Measurements from ENCODE around the gene MAMDC4.

GRCh38 chr9:136848393-136849037 is 3.6 kb upstream of the MAMDC4 start:
- TF ChIP-seq CTCF (IDR thresholded peaks at IDR 0.05 in 2 of 3, conservative IDR thresholded peaks at IDR 0.05 in 1 of 3; ENCODE audit: borderline replicate concordance in 1 of 3, insufficient read depth in 1 of 3, low read depth in 2 of 3, low read length in 2 of 3) (no peak), ZFX (IDR thresholded peaks at IDR 0.05) (0 out of 2 replicates have a peak, but pooled peaks have one; percentile 48), YY1 (IDR thresholded peaks at IDR 0.05; ENCODE audit: extremely low read depth, insufficient replicate concordance, low read depth, low read length) (no peak), RAD21 (IDR thresholded peaks at IDR 0.05; ENCODE audit: low read depth) (no peak), POLR2AphosphoS5 (IDR thresholded peaks at IDR 0.05; ENCODE audit: low read depth, low read length) (no peak), EZH2phosphoT487 (IDR thresholded peaks at IDR 0.05; ENCODE audit: borderline replicate concordance) (no peak)
